Pancreas (tissue), 10 donors: Measurements from ENCODE around the gene VWA5B1. TPM values are rescaled to one million over a fixed set of nuclear protein-coding genes. Genes with fewer than 3 reads are reported as not detected.

Source experiments
- ATAC-seq, 4 donors: fragments of 200-7000 bp; cut with Tn5 transposase; one replicate each; pipeline versions ENCODE4 v1.8.0 to v1.9.1; 2020; ENCODE audit warnings: mild to moderate bottlenecking in 4 of 4, moderate library complexity in 4 of 4
- DNase-seq, 6 donors: peaks; one replicate each; pipeline ENCODE4 v3.0.0-alpha.2; 2020
- FAIRE-seq: peaks from 2 replicates; lab custom pipeline; 2012; peaks lifted over from hg19 to GRCh38; lab: Jason Lieb, UNC
- H3K27ac ChIP-seq, 4 donors: fragments of 200-600 bp; sonication (generic); 1 replicate in 3 of 4; 2 replicates in 1 of 4; pipeline versions ENCODE4 v1.5.0 to v1.8.0; 2020
- H3K27me3 ChIP-seq, 4 donors: fragments of 200-600 bp; one replicate each; pipeline ENCODE4 v1.8.0; 2021
- H3K36me3 ChIP-seq, 3 donors: fragments of 200-600 bp; sonication (generic) in 1 of 3; one replicate each; pipeline versions ENCODE4 v1.5.0 to v1.8.0; 2020 to 2021
- H3K4me1 ChIP-seq, 3 donors: fragments of 200-600 bp; one replicate each; pipeline ENCODE4 v1.8.0; 2021
- H3K4me3 ChIP-seq, 4 donors: fragments of 200-600 bp; sonication (generic) in 2 of 4; one replicate each; pipeline versions ENCODE4 v1.5.0 to v1.8.0; 2020 to 2021
- H3K9me3 ChIP-seq, 4 donors: fragments of 200-600 bp; one replicate each; pipeline ENCODE4 v1.8.0; 2021
- WGBS, 2 donors: extraction: QIAGEN DNeasy Blood & Tissue Kit; methylation state at CpG; one replicate each; pipeline ENCODE4 v1.1.7; 2013; 5-methylcytosine and 5-hydroxymethylcytosine counted together
- intact Hi-C, 3 donors: fragments of 100-400 bp; cut with DNase I; formaldehyde crosslinking; loops; one replicate each; pipeline versions ENCODE4 v1.11.1 to v1.14.2; 2022
- polyA plus RNA-seq, 2 donors: library from polyadenylated mRNA; stranded (reverse); fragments of 200-250 nt; gene quantifications; one replicate each; pipeline ENCODE4 v1.2.3, GENCODE V29; 2013
- total RNA-seq, 6 donors: library from RNA; stranded (reverse); fragmentation: NEBNext Ultra II Directional in 4 of 6; extraction: Animal tissue kit (Norgen Biotek cat#: 25700) in 4 of 6; gene quantifications; one replicate each; pipeline versions ENCODE4 v1.2.1 to v1.2.4, GENCODE V29; 2021 to 2023
- TF ChIP-seq, protein P1 (sequence below), 4 donors: fragments of 200-600 bp; sonication (generic) in 3 of 4; IDR thresholded peaks; one replicate each; pipeline versions ENCODE4 v1.5.0 to v1.8.0; 2021; ENCODE audit warnings: antibody characterized with exemption in 4 of 4
- donor health status: healthy with polysubstance abuse.
- donor health status: DM: no; HTN: no; CAD: no; lungs with moderate emphysema.
- donor health status: DM: no; HTN: no; CAD: no.
- donor health status: control.
- donor health status: control.
- donor health status: Bipolar disorder and iron deficiency.
- donor health status: DM: yes; HTN: yes; CAD: no.
- donor health status: DM: no; HTN: no; CAD: no.
- donor health status: DM: no; HTN: no; CAD: no.
- donor health status: DM: yes; HTN: yes; CAD: no.

The VWA5B1 gene
- total and polyA plus RNA-seq, 8 donors: 0.16 to 0.70 (median 0.29) TPM; not detected in 1

- intact Hi-C loops: no loop called here
- no peaks in the 10 kb centered on the region for H3K9me3 ChIP-seq
Measured at GRCh38 chr1:20311289-20311688, 20.6 kb downstream of the VWA5B1 start.

GRCh38 chr1:20312310-20312709 is 21.6 kb downstream of the VWA5B1 start:
- FAIRE-seq (no peak), ATAC-seq (no peak), DNase-seq (no peak)
- Histone ChIP-seq H3K27ac (no peak overlapping the region), H3K4me3 (no peak overlapping the region), H3K36me3 (no peaks in the 10 kb centered on the region), H3K27me3 (no peaks in the 10 kb centered on the region), H3K9me3 (no peaks in the 10 kb centered on the region), H3K4me1 (no peaks in the 10 kb centered on the region)
- TF ChIP-seq, protein P1, sequence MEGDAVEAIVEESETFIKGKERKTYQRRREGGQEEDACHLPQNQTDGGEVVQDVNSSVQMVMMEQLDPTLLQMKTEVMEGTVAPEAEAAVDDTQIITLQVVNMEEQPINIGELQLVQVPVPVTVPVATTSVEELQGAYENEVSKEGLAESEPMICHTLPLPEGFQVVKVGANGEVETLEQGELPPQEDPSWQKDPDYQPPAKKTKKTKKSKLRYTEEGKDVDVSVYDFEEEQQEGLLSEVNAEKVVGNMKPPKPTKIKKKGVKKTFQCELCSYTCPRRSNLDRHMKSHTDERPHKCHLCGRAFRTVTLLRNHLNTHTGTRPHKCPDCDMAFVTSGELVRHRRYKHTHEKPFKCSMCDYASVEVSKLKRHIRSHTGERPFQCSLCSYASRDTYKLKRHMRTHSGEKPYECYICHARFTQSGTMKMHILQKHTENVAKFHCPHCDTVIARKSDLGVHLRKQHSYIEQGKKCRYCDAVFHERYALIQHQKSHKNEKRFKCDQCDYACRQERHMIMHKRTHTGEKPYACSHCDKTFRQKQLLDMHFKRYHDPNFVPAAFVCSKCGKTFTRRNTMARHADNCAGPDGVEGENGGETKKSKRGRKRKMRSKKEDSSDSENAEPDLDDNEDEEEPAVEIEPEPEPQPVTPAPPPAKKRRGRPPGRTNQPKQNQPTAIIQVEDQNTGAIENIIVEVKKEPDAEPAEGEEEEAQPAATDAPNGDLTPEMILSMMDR (IDR thresholded peaks at IDR 0.05): no peak
- intact Hi-C loops: no loop called here
- WGBS, 2 donors: 82 to 89% methylated on average over 3 of the region's 3 CpGs

More at GRCh38 chr1:20311289-20311688, 20.6 kb downstream of the VWA5B1 start:
- 76 to 79% methylated on average over 5 of the region's 5 CpGs for WGBS, 2 donors
- FAIRE-seq: no peak
- TF ChIP-seq, protein P1 (IDR thresholded peaks at IDR 0.05): no peak
- Histone ChIP-seq H3K4me3 (no peak overlapping the region), H3K4me1 (no peaks in the 10 kb centered on the region), H3K27ac (no peak overlapping the region), H3K27me3 (no peaks in the 10 kb centered on the region), H3K36me3 (no peaks in the 10 kb centered on the region)
- no peak for DNase-seq
- ATAC-seq: no peak

- FAIRE-seq (no peak), DNase-seq (no peak)
- 90 to 92% methylated on average over 12 of the region's 12 CpGs for WGBS, 2 donors
Measured at GRCh38 chr1:20312818-20313217, 22.1 kb downstream of the VWA5B1 start.

GRCh38 chr1:20317471-20317870 is 26.8 kb downstream of the VWA5B1 start:
- DNase-seq (no peak), FAIRE-seq (no peak), ATAC-seq (no peak)
- Histone ChIP-seq H3K27ac (no peak overlapping the region), H3K4me1 (no peaks in the 10 kb centered on the region), H3K4me3 (no peak overlapping the region), H3K27me3 (no peaks in the 10 kb centered on the region), H3K9me3 (no peaks in the 10 kb centered on the region), H3K36me3 (no peaks in the 10 kb centered on the region)
- intact Hi-C loops: no loop called here
- WGBS, 2 donors: 75 to 76% methylated on average over 11 of the region's 11 CpGs
- TF ChIP-seq, protein P1 (IDR thresholded peaks at IDR 0.05): no peak

More at GRCh38 chr1:20312818-20313217, 22.1 kb downstream of the VWA5B1 start:
- no peak overlapping the region for H3K27ac ChIP-seq
- no peaks in the 10 kb centered on the region for H3K27me3 ChIP-seq
- ATAC-seq: no peak
- TF ChIP-seq, protein P1 (IDR thresholded peaks at IDR 0.05): no peak
- intact Hi-C loops: no loop called here
- H3K9me3 ChIP-seq: no peaks in the 10 kb centered on the region
- H3K36me3 ChIP-seq: no peaks in the 10 kb centered on the region
- H3K4me3 ChIP-seq: no peak overlapping the region
- H3K4me1 ChIP-seq: no peaks in the 10 kb centered on the region

GRCh38 chr1:20318521-20318920 is 27.8 kb downstream of the VWA5B1 start:
- Histone ChIP-seq H3K4me1 (no peaks in the 10 kb centered on the region), H3K27me3 (no peaks in the 10 kb centered on the region), H3K9me3 (no peaks in the 10 kb centered on the region), H3K27ac (no peak overlapping the region), H3K4me3 (no peak overlapping the region), H3K36me3 (no peaks in the 10 kb centered on the region)
- FAIRE-seq (no peak), ATAC-seq (no peak), DNase-seq (no peak)
- WGBS, 2 donors: 78 to 83% methylated on average over 14 of the region's 14 CpGs
- intact Hi-C loops: no loop called here
- TF ChIP-seq, protein P1 (IDR thresholded peaks at IDR 0.05): no peak
